ENCODE measurements around the gene SRCAP.
A peak's percentile ranks its signal among the peaks of the same experiment; 100 is the strongest.

DNA sequence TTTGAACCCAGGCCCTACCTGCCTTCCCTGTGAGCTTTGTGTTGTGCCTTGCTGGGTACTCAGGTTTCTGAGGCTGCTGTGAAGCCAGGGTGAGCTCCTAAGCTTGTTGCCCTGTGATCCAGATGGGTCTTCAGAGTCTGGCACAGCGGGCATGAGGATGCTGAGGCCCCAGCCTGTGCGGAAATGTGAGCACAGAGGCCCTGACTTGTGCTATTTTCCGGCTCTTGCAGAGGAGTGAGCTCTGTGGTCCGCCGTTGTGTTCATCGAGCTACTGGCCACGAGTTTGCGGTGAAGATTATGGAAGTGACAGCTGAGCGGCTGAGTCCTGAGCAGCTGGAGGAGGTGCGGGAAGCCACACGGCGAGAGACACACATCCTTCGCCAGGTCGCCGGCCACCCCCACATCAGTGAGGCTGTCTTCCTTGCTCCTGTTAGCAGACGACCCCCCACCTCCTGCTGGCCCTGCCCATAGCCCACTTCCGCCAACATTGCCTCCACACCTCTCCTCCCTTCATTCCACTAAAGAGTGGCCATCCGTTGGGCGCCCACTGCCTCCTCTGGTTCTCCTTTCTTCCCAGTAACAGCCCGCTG, 52.0 kb downstream of the SRCAP start:
- TF ChIP-seq, protein P1, sequence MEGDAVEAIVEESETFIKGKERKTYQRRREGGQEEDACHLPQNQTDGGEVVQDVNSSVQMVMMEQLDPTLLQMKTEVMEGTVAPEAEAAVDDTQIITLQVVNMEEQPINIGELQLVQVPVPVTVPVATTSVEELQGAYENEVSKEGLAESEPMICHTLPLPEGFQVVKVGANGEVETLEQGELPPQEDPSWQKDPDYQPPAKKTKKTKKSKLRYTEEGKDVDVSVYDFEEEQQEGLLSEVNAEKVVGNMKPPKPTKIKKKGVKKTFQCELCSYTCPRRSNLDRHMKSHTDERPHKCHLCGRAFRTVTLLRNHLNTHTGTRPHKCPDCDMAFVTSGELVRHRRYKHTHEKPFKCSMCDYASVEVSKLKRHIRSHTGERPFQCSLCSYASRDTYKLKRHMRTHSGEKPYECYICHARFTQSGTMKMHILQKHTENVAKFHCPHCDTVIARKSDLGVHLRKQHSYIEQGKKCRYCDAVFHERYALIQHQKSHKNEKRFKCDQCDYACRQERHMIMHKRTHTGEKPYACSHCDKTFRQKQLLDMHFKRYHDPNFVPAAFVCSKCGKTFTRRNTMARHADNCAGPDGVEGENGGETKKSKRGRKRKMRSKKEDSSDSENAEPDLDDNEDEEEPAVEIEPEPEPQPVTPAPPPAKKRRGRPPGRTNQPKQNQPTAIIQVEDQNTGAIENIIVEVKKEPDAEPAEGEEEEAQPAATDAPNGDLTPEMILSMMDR (tag by site-specific recombination; IDR thresholded peaks at IDR 0.05): no peak
- TF ChIP-seq ZFHX2 (tag by site-specific recombination; conservative IDR thresholded peaks at IDR 0.05) (0 out of 2 replicates have a peak, but pooled peaks have one; percentile 12), ZBTB20 (tag by site-specific recombination; IDR thresholded peaks at IDR 0.05) (no peak), ZNF350 (tag by site-specific recombination; IDR thresholded peaks at IDR 0.05) (no peak), ZNF112 (tag by site-specific recombination; IDR thresholded peaks at IDR 0.05) (no peak), SP2 (tag by site-specific recombination; IDR thresholded peaks at IDR 0.05) (no peak), REPIN1 (tag by site-specific recombination; IDR thresholded peaks at IDR 0.05; ENCODE audit: low read depth) (no peak), KLF9 (tag by site-specific recombination; IDR thresholded peaks at IDR 0.05; ENCODE audit: low read depth) (no peak)
- TF ChIP-seq, protein P2, sequence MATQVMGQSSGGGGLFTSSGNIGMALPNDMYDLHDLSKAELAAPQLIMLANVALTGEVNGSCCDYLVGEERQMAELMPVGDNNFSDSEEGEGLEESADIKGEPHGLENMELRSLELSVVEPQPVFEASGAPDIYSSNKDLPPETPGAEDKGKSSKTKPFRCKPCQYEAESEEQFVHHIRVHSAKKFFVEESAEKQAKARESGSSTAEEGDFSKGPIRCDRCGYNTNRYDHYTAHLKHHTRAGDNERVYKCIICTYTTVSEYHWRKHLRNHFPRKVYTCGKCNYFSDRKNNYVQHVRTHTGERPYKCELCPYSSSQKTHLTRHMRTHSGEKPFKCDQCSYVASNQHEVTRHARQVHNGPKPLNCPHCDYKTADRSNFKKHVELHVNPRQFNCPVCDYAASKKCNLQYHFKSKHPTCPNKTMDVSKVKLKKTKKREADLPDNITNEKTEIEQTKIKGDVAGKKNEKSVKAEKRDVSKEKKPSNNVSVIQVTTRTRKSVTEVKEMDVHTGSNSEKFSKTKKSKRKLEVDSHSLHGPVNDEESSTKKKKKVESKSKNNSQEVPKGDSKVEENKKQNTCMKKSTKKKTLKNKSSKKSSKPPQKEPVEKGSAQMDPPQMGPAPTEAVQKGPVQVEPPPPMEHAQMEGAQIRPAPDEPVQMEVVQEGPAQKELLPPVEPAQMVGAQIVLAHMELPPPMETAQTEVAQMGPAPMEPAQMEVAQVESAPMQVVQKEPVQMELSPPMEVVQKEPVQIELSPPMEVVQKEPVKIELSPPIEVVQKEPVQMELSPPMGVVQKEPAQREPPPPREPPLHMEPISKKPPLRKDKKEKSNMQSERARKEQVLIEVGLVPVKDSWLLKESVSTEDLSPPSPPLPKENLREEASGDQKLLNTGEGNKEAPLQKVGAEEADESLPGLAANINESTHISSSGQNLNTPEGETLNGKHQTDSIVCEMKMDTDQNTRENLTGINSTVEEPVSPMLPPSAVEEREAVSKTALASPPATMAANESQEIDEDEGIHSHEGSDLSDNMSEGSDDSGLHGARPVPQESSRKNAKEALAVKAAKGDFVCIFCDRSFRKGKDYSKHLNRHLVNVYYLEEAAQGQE (tag by site-specific recombination; IDR thresholded peaks at IDR 0.05): no peak
- TF ChIP-seq, protein P3, sequence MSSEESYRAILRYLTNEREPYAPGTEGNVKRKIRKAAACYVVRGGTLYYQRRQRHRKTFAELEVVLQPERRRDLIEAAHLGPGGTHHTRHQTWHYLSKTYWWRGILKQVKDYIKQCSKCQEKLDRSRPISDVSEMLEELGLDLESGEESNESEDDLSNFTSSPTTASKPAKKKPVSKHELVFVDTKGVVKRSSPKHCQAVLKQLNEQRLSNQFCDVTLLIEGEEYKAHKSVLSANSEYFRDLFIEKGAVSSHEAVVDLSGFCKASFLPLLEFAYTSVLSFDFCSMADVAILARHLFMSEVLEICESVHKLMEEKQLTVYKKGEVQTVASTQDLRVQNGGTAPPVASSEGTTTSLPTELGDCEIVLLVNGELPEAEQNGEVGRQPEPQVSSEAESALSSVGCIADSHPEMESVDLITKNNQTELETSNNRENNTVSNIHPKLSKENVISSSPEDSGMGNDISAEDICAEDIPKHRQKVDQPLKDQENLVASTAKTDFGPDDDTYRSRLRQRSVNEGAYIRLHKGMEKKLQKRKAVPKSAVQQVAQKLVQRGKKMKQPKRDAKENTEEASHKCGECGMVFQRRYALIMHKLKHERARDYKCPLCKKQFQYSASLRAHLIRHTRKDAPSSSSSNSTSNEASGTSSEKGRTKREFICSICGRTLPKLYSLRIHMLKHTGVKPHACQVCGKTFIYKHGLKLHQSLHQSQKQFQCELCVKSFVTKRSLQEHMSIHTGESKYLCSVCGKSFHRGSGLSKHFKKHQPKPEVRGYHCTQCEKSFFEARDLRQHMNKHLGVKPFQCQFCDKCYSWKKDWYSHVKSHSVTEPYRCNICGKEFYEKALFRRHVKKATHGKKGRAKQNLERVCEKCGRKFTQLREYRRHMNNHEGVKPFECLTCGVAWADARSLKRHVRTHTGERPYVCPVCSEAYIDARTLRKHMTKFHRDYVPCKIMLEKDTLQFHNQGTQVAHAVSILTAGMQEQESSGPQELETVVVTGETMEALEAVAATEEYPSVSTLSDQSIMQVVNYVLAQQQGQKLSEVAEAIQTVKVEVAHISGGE (tag by site-specific recombination; conservative IDR thresholded peaks at IDR 0.05; ENCODE audit: low read depth): no peak
- TF ChIP-seq, protein P4, sequence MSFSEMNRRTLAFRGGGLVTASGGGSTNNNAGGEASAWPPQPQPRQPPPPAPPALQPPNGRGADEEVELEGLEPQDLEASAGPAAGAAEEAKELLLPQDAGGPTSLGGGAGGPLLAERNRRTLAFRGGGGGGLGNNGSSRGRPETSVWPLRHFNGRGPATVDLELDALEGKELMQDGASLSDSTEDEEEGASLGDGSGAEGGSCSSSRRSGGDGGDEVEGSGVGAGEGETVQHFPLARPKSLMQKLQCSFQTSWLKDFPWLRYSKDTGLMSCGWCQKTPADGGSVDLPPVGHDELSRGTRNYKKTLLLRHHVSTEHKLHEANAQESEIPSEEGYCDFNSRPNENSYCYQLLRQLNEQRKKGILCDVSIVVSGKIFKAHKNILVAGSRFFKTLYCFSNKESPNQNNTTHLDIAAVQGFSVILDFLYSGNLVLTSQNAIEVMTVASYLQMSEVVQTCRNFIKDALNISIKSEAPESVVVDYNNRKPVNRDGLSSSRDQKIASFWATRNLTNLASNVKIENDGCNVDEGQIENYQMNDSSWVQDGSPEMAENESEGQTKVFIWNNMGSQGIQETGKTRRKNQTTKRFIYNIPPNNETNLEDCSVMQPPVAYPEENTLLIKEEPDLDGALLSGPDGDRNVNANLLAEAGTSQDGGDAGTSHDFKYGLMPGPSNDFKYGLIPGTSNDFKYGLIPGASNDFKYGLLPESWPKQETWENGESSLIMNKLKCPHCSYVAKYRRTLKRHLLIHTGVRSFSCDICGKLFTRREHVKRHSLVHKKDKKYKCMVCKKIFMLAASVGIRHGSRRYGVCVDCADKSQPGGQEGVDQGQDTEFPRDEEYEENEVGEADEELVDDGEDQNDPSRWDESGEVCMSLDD (tag by site-specific recombination; IDR thresholded peaks at IDR 0.05): no peak

Data from HEK293 (cell line).